Measurements from ENCODE around the gene ALDH16A1.

The ALDH16A1 gene

DNA sequence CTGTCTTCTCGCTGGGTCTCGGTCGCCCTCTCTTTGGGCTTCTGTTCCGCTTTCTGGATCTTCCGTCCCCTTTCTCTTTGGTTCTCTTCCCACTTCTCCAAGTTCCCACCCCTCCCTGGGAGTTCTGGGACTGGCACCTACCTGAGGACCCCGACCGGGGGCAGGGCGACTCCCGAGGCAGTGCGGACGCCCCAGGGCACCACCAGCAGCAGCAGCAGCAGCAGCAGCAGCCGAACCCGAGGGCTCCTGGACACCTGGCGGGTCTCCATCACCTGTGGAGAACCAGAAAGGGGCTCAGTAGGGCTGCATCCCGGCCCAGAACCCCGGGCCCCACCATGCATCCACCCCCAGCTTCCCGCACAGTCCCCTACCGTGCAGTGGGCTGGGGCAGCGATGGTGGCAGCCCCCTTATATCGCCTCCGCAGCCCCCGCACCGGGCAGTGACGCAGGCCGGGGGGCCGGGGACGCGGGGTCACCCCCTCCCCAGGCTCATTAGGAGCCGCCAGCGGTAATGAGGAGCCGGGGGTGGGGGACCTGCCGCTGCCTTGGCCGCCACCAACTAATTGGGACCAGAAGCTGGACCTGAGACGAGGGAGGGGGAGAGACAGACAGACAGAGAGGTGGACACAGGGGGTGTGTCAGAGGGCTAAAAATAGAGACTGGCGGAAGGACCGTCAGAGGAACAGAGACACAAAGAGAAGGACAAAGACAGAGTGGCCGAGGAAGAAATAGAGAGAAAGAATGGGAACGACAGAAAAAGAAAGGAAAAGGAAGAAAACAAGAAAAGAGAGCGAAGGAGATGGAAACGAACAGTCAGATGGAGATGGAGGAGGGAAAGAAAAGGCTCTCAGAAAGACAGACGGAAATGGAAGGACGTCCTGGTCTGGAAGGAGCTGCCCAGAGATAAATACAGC is 29.7 kb upstream of the ALDH16A1 start, which contains the start of gene PTH2:
Gene PTH2, minus strand, starts transcription at position 371 of the 914 bp plus-strand sequence. Its CDS starts 102 bp downstream, at position 269.
- no peak for DNase-seq (ENCODE audit: low read depth, low spot score)

DNA sequence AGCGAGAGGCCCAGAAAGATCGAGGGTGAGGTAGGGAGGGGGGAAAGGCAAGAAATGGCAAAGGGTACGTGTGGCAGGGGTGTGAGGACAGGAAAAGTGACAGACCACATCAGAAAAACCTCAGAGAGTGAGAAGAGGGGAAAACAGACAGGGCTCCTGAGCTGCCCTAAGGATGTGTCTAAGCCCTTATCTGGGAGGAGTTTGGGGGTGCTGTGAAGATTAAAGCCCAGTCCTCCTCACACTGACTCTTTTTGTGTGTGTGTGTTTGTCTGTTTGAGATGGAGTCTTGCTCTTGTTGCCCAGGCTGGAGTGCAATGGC is 29.1 kb upstream of the ALDH16A1 start:
- no peak for DNase-seq (ENCODE audit: low read depth, low spot score)

DNA sequence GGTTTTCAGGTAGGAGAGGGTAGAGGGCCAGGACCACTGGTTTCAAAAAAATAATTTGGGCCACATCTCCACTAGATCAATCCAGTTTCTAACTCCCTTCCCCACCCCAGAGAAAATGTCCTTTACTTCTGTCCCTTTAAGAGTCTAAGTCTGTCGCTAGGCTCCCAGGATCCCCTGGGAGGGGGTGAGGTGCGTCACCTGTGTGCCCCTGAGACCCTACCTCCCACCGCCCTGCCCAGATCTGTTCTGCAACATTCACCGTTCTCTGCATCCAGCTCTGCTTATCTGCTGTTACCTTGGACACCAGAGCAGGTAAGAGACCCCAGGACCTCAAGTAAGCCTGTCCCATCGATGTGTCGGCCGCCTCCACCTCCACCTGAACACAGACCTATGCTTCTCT is 27.8 kb upstream of the ALDH16A1 start, which contains the start of gene GFY:
Gene GFY, plus strand, starts transcription at position 211 of the 400 bp plus-strand sequence. CDS start 1,043 bp downstream, outside the sequence.
- no peak for DNase-seq (ENCODE audit: low read depth, low spot score)

DNA sequence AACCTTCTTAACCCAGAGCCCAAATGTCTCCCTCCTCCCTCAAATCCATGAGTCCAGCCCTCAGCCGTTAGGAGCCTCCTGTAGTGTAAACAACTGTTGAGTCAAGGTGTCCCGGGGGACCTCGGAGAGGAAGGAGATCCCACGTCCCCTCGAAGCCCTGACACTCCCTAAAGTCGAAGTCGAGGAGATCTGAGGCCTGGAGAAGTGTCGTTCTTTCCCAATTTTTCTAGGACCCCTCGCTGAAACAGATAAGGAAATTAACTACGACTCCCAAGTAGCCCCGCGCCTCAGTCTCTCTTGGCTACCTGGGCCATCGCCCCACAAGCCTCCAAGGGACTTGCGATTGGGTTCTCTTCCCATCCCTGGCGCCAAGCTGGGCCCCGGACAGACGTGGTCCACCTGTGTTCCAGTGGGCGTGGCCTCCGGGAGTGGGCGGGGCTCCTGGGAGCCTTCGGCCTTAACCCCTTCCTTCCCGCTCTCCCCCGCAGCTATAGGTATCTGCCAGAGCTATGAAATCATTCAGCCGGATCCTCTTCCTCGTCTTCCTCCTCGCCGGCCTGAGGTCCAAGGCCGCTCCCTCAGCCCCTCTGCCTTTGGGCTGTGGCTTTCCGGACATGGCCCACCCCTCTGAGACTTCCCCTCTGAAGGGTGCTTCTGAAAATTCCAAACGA is 27.0 kb upstream of the ALDH16A1 start:
- DNase-seq (ENCODE audit: low read depth, low spot score), result no peak

DNA sequence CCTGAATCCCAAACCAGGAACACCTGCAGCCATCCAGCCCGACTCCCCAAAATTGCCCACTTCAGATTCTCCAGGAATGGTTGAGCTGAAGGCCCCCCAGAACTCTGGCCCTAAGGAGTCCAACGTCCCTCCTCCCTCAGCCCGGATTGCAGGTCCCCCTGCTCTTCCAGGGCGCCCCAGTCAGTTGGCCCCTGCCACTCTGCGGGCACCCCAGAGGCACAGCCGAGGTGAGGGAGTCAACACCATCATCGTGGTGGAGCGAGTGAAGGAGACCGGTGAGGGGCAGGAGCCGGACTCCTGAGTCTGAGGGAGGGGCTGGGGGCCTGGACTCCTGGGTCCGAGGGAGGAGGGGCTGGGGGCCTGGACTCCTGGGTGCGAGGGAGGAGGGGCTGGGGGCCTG is 25.7 kb upstream of the ALDH16A1 start:
- DNase-seq (ENCODE audit: low read depth, low spot score), result no peak

DNA sequence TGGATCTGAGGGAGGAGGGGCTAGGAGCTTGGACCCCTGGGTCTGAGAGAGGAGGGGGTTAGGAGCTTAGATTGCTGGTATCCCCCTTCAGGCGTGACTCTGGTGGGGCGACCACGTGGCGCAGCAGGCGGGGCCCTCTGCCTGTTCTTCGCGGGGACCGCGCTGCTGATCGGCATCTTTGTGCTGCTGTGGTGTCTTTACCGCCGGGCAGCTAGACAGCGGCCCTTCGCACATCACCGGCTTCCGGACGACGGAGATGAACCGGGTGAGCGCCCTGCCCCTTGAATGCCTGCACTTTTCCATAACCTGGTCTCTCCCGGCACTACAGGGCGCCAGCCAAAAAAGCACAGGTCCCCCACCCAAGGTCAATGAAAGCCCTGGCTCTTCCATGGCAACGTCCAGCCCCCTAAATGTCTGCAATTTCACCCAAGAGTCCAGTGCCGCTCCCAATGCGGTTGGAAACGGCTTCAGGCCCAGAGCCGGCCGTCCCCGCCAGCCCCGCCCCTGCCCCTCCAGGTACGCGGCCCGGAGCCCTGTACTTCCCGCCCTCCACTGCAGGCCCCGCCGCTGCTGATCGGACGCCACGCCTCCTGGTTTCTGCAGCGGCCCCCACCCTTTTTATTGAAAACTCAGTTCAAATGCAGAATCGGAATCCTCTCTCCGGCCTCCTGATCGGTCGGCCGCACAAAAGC is 25.0 kb upstream of the ALDH16A1 start:
- DNase-seq (ENCODE audit: low read depth, low spot score), result no peak

DNA sequence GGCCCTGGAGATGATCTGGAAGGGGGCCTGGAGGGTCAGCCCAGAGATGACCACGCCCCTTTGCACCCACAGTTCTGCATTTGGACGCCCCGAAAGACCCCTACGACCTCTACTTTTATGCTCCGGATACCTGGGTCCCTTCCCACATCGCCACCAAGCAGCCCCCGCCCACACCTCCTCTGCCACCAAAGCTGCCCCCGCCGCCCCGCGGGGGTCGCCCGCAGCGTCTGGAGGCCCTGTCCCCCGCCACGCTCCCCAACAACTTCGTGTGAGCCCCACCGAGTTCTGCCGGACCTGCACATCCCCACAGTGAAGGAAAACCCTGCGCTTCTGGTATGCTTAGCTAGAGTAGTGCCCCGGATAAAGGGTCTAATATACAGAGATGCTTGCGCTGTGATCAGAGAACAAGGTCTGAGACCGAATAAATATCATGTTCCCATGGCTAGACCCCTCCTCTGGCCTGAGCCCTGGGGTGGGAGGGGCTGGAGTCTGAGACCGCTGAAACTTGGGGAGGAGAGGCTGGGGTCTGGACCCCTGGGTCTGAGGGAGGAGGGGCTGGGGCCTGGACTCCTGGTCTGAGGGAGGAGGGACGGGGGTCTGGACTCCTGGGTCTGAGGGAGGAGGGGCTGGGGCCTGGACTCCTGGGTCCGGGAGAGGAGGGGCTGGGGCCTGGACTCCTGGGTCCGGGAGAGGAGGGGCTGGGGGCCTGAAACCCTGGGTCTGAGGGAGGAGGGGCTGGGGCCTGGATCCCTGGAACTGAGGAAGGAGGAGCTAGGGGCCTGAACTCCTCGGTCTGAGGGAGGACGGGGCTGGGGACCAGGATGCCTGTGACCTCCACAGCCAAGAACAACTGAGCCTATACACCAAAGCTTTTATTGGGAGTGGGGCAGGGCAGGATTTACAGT is 24.2 kb upstream of the ALDH16A1 start:
- DNase-seq (ENCODE audit: low read depth, low spot score), result no peak

DNA sequence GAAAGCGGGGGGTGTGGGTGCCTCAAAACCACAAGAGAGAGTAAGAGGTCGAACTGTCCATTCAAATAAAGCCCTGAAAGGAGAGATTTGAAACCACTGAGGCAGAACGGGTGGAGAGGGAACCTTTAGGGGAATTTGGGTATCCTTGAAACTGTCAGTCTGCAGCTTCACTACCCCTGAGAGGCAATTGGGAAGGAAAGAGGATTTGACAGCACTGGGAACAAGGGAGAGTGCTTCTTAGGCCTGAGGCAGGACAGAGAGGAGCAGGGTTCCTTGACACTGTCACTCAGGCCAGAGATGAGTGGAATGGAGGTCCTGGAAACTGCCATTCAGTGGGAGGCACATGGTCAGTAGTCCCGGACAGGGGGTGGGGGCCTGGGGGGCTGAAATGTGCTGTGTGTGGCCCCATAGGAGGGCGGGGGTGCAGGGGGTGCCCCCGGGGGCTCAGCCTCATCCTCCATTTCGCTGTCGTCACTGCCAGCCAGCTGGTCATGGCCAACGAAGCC is 22.8 kb upstream of the ALDH16A1 start:
- DNase-seq (ENCODE audit: low read depth, low spot score), result no peak

DNA sequence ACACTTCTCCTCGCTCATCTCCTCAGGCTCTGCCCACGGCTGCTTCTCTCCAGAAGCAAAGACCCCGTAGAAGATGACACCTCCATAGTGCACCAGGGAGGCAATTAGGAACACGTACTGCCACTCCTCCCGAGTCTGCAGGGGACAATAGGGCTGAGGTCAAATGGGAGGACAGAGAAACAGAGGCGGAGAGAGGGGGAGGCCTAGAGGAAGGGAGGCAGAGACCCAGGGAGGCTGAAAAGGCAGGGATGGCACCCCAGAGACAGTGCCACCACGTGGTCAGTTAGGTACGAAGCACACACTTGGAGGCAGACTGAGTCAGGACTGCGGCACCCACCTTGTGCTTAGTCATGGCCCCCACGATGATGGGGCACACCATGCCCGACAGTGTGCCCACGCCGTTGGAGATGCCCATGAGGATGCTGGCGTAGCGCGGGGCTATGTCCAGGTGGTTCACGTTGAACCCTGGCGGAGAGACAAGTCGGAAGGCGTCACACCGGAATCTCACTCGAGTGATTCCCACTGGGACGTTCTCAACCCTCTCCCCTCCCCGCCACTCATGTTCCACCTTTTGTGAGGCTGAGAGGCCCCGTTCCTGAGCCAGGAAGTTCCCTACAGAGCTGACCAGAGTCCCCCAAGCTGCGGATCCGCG is 22.2 kb upstream of the ALDH16A1 start:
- no peak for DNase-seq (ENCODE audit: low read depth, low spot score)

DNA sequence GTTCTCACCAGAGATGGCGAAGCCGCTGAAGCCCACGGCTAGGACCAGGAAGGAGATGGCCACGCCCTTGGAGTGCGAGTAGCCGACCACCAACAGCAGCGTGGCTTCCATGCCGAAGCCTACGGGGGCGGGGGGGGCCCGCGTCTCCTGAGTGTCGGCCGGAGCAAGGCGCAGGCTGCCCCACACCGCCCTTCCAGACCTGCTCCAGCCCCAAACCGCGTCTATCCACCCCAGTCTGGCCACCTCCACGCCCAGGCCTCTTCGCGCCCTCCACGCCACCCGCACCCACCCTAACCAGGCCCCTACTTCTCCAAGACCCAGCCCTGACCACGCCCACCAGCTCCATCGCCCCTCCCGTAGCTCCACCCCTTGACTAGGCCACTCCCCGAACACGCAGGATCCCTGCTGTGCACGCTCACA is 21.7 kb upstream of the ALDH16A1 start:
- no peak for DNase-seq (ENCODE audit: low read depth, low spot score)

DNA sequence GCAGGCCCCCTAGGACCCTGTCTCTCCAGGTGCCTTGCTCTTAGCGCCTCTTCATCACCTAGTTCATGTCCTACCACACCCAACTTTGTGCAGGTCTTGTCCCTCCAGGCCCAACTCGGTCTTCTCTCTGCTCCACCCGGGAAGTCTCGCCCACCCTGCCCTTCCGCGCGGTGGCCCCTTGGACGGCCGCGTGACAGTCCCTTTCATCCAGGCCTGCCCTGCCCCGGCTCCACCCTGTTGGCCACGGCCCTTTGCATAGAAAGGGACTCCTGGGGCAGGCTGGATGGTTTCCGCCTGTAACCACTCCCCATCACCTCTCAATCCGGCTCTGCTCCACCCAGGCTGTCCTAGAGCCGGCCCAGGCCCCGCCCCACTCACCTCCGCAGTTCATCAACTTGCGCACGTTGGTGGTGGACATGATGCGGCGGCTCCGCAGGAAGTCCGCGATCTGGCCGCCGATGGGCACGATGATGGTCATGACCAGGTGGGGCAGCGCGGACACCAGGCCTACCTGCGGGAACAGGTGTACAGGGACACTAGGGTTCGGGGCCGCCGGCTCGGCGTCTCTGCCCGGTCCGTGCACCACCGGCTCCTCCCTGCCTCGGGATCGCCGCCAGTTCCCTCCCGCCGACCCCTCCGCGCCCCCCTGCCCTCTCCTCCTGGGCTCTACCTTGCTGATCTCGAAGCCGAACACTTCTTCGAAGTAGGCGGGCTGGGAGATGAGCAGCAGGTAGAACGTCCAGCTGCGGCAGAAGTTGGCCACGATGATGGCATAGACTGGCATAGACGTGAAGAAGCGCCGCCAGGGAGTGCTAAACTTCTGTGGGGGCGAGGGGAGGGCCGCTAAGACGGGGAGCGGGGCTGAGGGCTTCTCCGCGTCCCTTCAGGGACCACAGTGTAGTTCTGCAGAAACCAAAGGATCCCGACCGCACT is 20.6 kb upstream of the ALDH16A1 start:
- DNase-seq (ENCODE audit: low read depth, low spot score), result no peak

DNA sequence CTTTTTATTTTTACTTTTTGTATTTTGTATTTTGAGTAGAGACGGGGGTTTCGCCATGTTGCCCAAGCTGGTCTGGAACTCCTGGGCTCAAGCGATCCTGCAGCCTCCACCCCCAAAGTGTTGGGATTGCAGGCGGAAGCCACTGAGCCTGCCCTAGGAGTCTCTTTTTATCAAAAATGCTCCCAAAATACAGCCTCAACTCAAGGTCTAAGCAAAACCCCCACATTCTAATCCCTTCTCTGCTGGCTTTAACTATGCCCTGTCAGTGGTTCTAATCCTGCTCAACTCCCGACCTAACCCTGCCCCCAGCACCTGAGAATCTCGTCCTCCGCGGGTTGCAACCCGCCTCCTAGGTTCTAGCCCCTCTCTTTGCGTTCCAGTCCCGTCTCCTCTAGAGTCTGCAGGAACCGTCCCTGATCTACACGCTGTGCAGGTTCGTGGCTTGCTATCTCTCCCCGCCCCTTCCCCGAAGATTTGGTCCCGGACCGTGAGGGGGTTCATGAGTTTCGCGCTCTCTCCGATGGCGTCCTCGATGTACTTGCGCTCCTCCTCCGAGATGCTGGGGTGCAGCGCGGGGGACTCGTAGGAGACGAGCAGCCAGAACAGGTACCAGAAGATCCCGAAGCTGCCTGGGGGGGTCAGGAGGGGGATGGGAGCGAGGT is 19.7 kb upstream of the ALDH16A1 start:
- DNase-seq (ENCODE audit: low read depth, low spot score), result no peak

DNA sequence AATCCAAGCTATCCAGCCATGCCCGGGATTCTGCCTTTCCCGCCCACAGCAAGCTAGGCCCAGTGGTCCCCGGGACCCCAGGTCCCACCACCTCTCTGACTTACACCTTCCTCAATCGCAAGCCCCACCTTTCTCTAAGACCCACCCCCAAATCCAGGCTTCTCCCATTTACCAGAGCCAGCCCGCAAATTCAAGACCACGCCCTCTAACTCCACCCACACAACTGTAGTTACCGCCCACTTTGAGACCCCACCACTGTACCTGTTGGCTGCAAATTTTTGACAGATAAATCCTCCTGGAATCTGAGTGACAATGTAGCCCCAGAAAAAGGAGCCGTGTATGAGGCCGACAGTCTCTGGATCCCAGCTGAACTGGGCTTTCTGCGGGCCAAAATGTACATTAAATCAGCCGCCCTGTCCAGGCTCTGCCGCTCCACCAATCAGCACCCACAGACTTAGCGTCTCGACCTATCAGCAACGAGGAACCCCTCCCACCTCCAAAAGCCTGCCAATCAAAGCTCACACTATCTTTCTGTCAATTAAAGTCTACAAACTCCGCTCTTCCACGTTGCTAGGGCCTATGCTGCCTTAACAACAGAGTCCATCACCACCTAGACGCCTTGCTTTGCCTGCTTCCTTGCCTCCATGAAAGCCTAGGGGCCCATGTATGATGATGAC is 18.0 kb upstream of the ALDH16A1 start:
- no peak for DNase-seq (ENCODE audit: low read depth, low spot score)

DNA sequence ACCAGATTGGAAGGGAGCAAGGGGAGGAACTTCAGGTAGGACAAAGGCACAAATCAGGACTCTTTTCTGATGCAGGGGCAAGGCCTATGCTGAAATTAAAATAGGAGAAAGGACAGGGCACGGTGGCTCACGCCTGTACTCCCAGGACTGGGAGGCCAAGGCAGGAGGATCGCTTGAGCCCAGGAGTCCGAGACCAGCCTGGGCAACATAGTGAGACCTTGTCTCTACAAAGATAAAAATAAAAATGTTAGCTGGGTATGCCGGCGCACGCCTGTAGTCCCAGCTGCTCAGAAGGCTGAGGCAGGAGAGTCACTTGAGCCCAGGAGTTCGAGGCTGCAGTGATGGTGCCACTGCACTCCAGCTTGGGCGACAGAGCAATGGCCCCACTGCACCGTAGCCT is 17.4 kb upstream of the ALDH16A1 start:
- no peak for DNase-seq (ENCODE audit: low read depth, low spot score)

DNA sequence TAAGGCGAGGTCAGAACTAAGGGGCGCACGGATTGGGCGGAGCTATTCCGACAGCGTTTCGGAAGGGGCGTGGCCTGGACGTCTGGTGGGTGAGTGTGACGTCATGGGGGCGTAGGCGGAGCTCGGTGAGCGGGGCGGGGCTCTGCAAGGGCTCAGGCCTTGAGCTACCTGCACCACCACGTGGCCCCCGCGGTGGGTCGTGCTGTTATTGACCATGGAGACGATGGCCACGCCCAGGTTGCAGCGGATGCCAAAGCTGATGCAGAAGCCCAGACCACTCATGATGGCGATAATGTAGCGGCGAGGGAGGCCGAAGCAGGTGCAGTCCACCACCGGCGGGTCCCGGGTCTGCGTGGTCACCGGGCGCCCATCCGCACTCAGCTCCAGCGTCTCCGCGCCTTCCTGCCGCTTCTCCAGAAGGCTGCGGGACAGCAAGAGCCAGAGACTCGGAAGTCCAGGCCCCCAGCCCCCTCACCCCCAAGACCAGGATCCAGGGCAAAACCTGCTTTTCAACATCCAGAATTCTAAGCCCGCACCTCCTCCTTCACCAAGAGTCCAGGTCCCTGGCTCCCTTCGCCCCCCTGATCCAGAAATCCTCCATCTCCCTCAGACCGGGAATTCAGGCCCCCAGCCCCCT is 16.5 kb upstream of the ALDH16A1 start:
- DNase-seq (ENCODE audit: low read depth, low spot score), result no peak

DNA sequence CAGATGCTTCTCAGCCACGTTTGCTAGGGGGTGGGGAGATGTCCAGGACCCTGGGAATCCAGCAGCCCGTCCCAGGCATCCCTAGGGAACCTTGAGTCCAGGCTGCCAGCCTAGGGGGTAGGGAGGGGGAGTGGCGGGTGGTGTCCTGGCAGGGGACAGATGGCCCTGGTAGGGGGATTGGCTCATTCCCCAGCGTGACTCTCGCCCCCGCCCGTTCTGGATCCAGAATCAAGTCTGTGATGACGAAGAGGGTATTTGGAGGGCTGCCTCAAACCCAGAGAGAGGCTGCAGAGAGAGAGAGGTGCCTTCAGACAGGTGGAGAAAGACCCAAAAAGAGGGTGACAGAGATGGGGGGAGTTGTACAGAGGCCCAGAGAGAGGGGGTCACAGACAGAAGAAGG is 15.8 kb upstream of the ALDH16A1 start:
- no peak for DNase-seq (ENCODE audit: low read depth, low spot score)

DNA sequence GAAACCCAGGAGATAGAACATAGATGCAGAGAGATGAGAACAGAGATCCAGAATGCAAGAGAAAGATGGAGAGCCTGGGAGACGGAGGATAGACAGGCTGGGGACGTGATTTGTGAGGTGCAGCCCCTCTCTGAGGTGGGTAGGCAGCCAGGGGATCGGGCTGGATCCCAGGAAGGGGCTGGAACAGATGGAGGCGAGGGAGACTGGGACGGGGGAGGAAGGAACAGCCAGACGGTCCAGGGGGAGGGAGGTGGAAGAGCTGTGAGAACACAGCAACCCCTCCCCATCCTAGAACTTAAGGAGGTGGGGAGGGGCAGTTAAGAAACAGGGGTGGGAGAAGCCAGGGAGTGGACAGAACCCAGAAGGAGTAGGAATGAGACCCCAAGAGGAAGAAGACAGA is 14.8 kb upstream of the ALDH16A1 start:
- DNase-seq (ENCODE audit: low read depth, low spot score), result no peak

DNA sequence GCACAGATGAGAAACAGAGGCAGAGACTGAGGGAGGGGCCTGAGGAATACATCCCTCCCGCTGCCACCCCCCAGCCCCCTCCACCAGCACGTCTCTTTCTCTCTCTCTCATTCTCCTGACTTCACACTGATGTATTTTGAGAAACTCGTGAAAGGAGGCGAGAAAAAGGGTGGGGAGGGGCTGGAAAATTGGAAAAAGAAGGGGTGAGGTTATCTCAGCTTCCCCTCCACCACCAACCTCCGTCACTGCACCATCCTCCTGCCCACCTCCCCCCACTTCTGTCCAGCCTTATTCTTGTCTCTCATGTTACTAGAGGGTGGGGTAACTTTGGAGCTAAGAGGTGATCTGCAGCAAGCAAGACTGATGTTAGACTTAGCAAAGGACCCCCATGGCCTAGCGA is 13.2 kb upstream of the ALDH16A1 start:
- DNase-seq (ENCODE audit: low read depth, low spot score), result no peak
